GM23248 (cell line): ENCODE results near the gene SUPT20H. TPM values are rescaled to one million over a fixed set of nuclear protein-coding genes. Genes with fewer than 3 reads are reported as not detected.

Experiments
- DNase-seq: peaks from one replicate; pipeline ENCODE4 v3.0.0-alpha.2; 2015
- H2AFZ ChIP-seq: fragments of 200-600 bp; sonication (generic); 2 replicates; pipeline ENCODE4 v1.6.1; 2016; ENCODE audit warnings: antibody characterized with exemption
- H3F3A ChIP-seq: fragments of 200-600 bp; sonication (generic); 2 replicates; pipeline ENCODE4 v1.6.1; 2016; ENCODE audit warnings: mild to moderate bottlenecking, antibody characterized with exemption, mixed run types; ENCODE audit not compliant: insufficient read depth
- H3K27ac ChIP-seq: fragments of 200-600 bp; sonication (generic); 2 replicates; pipeline ENCODE4 v1.5.1; 2016; ENCODE audit warnings: mild to moderate bottlenecking
- H3K27me3 ChIP-seq: fragments of 200-600 bp; sonication (generic); replicated peaks from 2 replicates; pipeline ENCODE4 v1.6.1; 2016; ENCODE audit warnings: mild to moderate bottlenecking; ENCODE audit not compliant: insufficient read depth
- H3K36me3 ChIP-seq: fragments of 200-600 bp; sonication (generic); 2 replicates; pipeline ENCODE4 v1.6.1; 2016; ENCODE audit warnings: low read depth, mild to moderate bottlenecking
- H3K4me1 ChIP-seq: fragments of 200-600 bp; sonication (generic); 2 replicates; pipeline ENCODE4 v1.6.1; 2016; ENCODE audit warnings: mild to moderate bottlenecking; ENCODE audit not compliant: insufficient read depth
- H3K4me2 ChIP-seq: fragments of 200-600 bp; sonication (generic); one replicate; pipeline ENCODE4 v1.6.1; 2016; ENCODE audit warnings: mild to moderate bottlenecking; ENCODE audit not compliant: unreplicated experiment
- H3K4me3 ChIP-seq: fragments of 200-600 bp; sonication (generic); 2 replicates; pipeline ENCODE4 v1.5.1; 2016; ENCODE audit warnings: mild to moderate bottlenecking
- H3K79me2 ChIP-seq: fragments of 200-600 bp; sonication (generic); 2 replicates; pipeline ENCODE4 v1.6.1; 2016; ENCODE audit warnings: mild to moderate bottlenecking; ENCODE audit not compliant: insufficient read depth
- H3K9ac ChIP-seq: fragments of 200-600 bp; sonication (generic); 2 replicates; pipeline ENCODE4 v1.6.1; 2016; ENCODE audit warnings: mild to moderate bottlenecking
- H3K9me2 ChIP-seq: fragments of 200-600 bp; sonication (generic); 2 replicates; pipeline ENCODE4 v1.6.1; 2016; ENCODE audit warnings: mixed run types, mild to moderate bottlenecking, moderate library complexity; ENCODE audit not compliant: insufficient read depth
- H3K9me3 ChIP-seq: fragments of 200-600 bp; sonication (generic); one replicate; pipeline ENCODE4 v1.6.1; 2017; ENCODE audit warnings: low read depth
- H4K20me1 ChIP-seq: fragments of 200-600 bp; sonication (generic); 2 replicates; pipeline ENCODE4 v1.6.0; 2016; ENCODE audit not compliant: insufficient read depth
- EZH2 ChIP-seq: fragments of 200-600 bp; sonication (generic); IDR thresholded peaks from 2 replicates; pipeline ENCODE4 v1.6.1; 2018; ENCODE audit warnings: antibody characterized with exemption, mild to moderate bottlenecking; ENCODE audit not compliant: insufficient read depth, poor library complexity, severe bottlenecking
- EZH2phosphoT487 ChIP-seq: fragments of 200-600 bp; sonication (generic); IDR thresholded peaks from 2 replicates; pipeline ENCODE4 v1.6.1; 2018; ENCODE audit warnings: antibody characterized with exemption, moderate library complexity, mild to moderate bottlenecking, low read depth; ENCODE audit not compliant: insufficient read depth
- WGBS, 2 experiments: methylation state at CpG; one replicate each; pipeline ENCODE4 v1.1.6; 2015 to 2017; ENCODE audit warnings: low lambda C conversion rate in 2 of 2, low coverage in 1 of 2; ENCODE audit errors: missing lambda C conversion rate in 2 of 2; 5-methylcytosine and 5-hydroxymethylcytosine counted together
- in situ Hi-C: fragments of 300-500 bp; cut with MboI; formaldehyde crosslinking; loops from 2 replicates; pipeline ENCODE4 v1.15.0; 2020
- polyA plus RNA-seq: library from polyadenylated mRNA; unstranded; fragments of >200 nt; fragmentation: Nextera tagmentation; extraction: Ambion mirVana; gene quantifications from 2 replicates; pipeline ENCODE4 v1.2.1, GENCODE V29; 2016
- total RNA-seq: library from RNA; depleted of rRNA; stranded (reverse); fragments of >200 nt; shearing (Covaris generic); gene quantifications from 2 replicates; pipeline ENCODE4 v1.2.3, GENCODE V29; 2014

Gene SUPT20H
- total and polyA plus RNA-seq, 2 experiments from 2014 or later, result 28.6 to 45.1 TPM

- 0 out of 2 replicates have a peak, but pooled peaks cover 3% of the 10 kb centered on the region for H4K20me1 ChIP-seq
- no peak for TF ChIP-seq EZH2
- TF ChIP-seq EZH2phosphoT487, result no peak
- no peak overlapping the region for H3K27ac ChIP-seq
- H3K9ac ChIP-seq, result no peak overlapping the region
- in situ Hi-C loops, result loop anchor here (25.0 kb wide), 1 partner anchor 580 kb away; no protein-coding TSS in a partner anchor
- no peak overlapping the region for H2AFZ ChIP-seq
- H3K9me3 ChIP-seq, result no peaks in the 10 kb centered on the region
- no peaks in the 10 kb centered on the region for H3K9me2 ChIP-seq
- no peak overlapping the region for H3K4me2 ChIP-seq
- peaks cover 44% of the 10 kb centered on the region for H3K79me2 ChIP-seq
- no peaks in the 10 kb centered on the region for H3K27me3 ChIP-seq
- peaks cover 67% of the 10 kb centered on the region for H3K36me3 ChIP-seq
- H3K4me1 ChIP-seq, result 0 out of 2 replicates have a peak, but pooled peaks cover under 1% of the 10 kb centered on the region
- H3K4me3 ChIP-seq, result no peak overlapping the region
- 100% methylated on average over 4 of the region's 4 CpGs for WGBS, 2 experiments
- H3F3A ChIP-seq, result peaks cover 12% of the 10 kb centered on the region; the same call in 1 of the 2 replicates
- no peak for DNase-seq
These were observed 67.1 kb downstream of the SUPT20H start for GRCh38 chr13:36992362-36992761.

GRCh38 chr13:36986462-36987240 is 72.8 kb downstream of the SUPT20H start:
- Histone ChIP-seq H3K9ac (no peak overlapping the region), H3K27ac (no peak overlapping the region), H3K4me1 (no peaks in the 10 kb centered on the region), H2AFZ (no peak overlapping the region), H3F3A (peaks cover 44% of the 10 kb centered on the region), H3K79me2 (0 out of 2 replicates have a peak, but pooled peaks cover 4% of the 10 kb centered on the region), H3K9me2 (no peaks in the 10 kb centered on the region), H4K20me1 (no peaks in the 10 kb centered on the region), H3K27me3 (no peaks in the 10 kb centered on the region), H3K36me3 (peaks cover 74% of the 10 kb centered on the region), H3K4me2 (no peak overlapping the region), H3K9me3 (no peaks in the 10 kb centered on the region), H3K4me3 (no peak overlapping the region)
- peak; percentile 26 for DNase-seq
- WGBS, 2 experiments, result 76 to 78% methylated on average over 2 of the region's 2 CpGs
- no peak for TF ChIP-seq EZH2phosphoT487
- no peak for TF ChIP-seq EZH2
- in situ Hi-C loops, result loop anchor here (25.0 kb wide), 1 partner anchor 574 kb away; no protein-coding TSS in a partner anchor

- Histone ChIP-seq H3K27me3 (no peaks in the 10 kb centered on the region), H3K27ac (no peak overlapping the region), H3K4me1 (peaks cover 14% of the 10 kb centered on the region; the same call in 1 of the 2 replicates), H3K9me2 (no peaks in the 10 kb centered on the region), H2AFZ (no peak overlapping the region; the same call in 1 of the 2 replicates), H3K36me3 (peaks cover 38% of the 10 kb centered on the region), H4K20me1 (no peaks in the 10 kb centered on the region), H3K9me3 (no peaks in the 10 kb centered on the region), H3K9ac (peak overlapping the region; percentile 12; the same call in 1 of the 2 replicates), H3K4me2 (no peak overlapping the region), H3F3A (peaks cover 35% of the 10 kb centered on the region), H3K4me3 (no peak overlapping the region), H3K79me2 (no peaks in the 10 kb centered on the region)
- in situ Hi-C loops, result loop anchor here (5.0 to 25.0 kb wide), 2 partner anchors 124 to 569 kb away; no protein-coding TSS in a partner anchor
- WGBS, 2 experiments, result 26 to 31% methylated on average over 6 of the region's 6 CpGs
- TF ChIP-seq EZH2 (no peak), EZH2phosphoT487 (no peak)
- peak; percentile 75 for DNase-seq
These were observed 78.2 kb downstream of the SUPT20H start for GRCh38 chr13:36981156-36981743.

- H3K79me2 ChIP-seq, result no peaks in the 10 kb centered on the region
- peak overlapping the region; percentile 52 for H3K27ac ChIP-seq
- H3K4me3 ChIP-seq, result no peak overlapping the region
- H3F3A ChIP-seq, result peaks cover 22% of the 10 kb centered on the region
- H3K4me2 ChIP-seq, result no peak overlapping the region
- TF ChIP-seq EZH2phosphoT487 (no peak), EZH2 (no peak)
- WGBS, 2 experiments, result 50 to 51% methylated on average over 7 of the region's 7 CpGs
- no peak overlapping the region for H2AFZ ChIP-seq
- H4K20me1 ChIP-seq, result no peaks in the 10 kb centered on the region
- H3K9me3 ChIP-seq, result no peaks in the 10 kb centered on the region
- H3K9me2 ChIP-seq, result no peaks in the 10 kb centered on the region
- no peaks in the 10 kb centered on the region for H3K27me3 ChIP-seq
- H3K9ac ChIP-seq, result 0 out of 2 replicates have a peak overlapping the region, but pooled peaks have one; percentile 3
- peaks cover 37% of the 10 kb centered on the region for H3K36me3 ChIP-seq
- H3K4me1 ChIP-seq, result peaks cover 14% of the 10 kb centered on the region; the same call in 1 of the 2 replicates
- DNase-seq, result peak; percentile 65
- in situ Hi-C loops, result loop anchor here (5.0 to 25.0 kb wide), 2 partner anchors 122 to 567 kb away; no protein-coding TSS in a partner anchor
These were observed 80.0 kb downstream of the SUPT20H start for GRCh38 chr13:36979361-36980050.
